HEK293T (cell line): Measurements from ENCODE around the gene MRNIP.
"Not testable (repeated sequence)": the region's sequence is repeated elsewhere in the genome, so short reads cannot be mapped to it uniquely, and the experiment has no call there.

Source experiments
- CTCF ChIA-PET: fragments of 350-600 bp; formaldehyde crosslinking; extraction: SDS; loops from one replicate; lab custom pipeline; 2021; ENCODE audit warnings: antibody characterized with exemption, inconsistent platforms; lab: Yijun Ruan, JAX
- POLR2A ChIA-PET: fragments of 350-600 bp; formaldehyde crosslinking; extraction: SDS; loops from one replicate; lab custom pipeline; 2020; ENCODE audit warnings: antibody characterized with exemption, inconsistent platforms; lab: Yijun Ruan, JAX
- DNase-seq: peaks from one replicate; pipeline ENCODE4 v3.0.0; 2012; ENCODE audit warnings: mixed read lengths; ENCODE audit errors: extremely low spot score
- ARNT ChIP-seq: fragments of 450-650 bp; IDR thresholded peaks from 2 replicates; pipeline ENCODE4 v1.6.1; 2017; ENCODE audit warnings: mild to moderate bottlenecking
- BHLHE40 ChIP-seq: fragments of 450-650 bp; IDR thresholded peaks from 2 replicates; pipeline ENCODE4 v1.6.1; 2016; ENCODE audit warnings: mild to moderate bottlenecking, moderate library complexity, borderline replicate concordance
- CTBP1 ChIP-seq: fragments of 450-650 bp; IDR thresholded peaks from 2 replicates; pipeline ENCODE4 v1.6.1; 2016; ENCODE audit warnings: borderline replicate concordance
- ELF4 ChIP-seq: fragments of 450-650 bp; IDR thresholded peaks from 2 replicates; pipeline ENCODE4 v1.6.1; 2017; ENCODE audit warnings: antibody characterized with exemption
- FOXA1 ChIP-seq: fragments of 450-650 bp; IDR thresholded peaks from 2 replicates; pipeline ENCODE4 v1.6.1; 2016; ENCODE audit warnings: mild to moderate bottlenecking
- FOXK2 ChIP-seq: fragments of 450-650 bp; IDR thresholded peaks from 2 replicates; pipeline ENCODE4 v1.6.1; 2016; ENCODE audit warnings: mild to moderate bottlenecking
- FOXM1 ChIP-seq: fragments of 450-650 bp; IDR thresholded peaks from 2 replicates; pipeline ENCODE4 v1.6.1; 2017; ENCODE audit warnings: mild to moderate bottlenecking, borderline replicate concordance
- HDGF ChIP-seq: fragments of 450-650 bp; IDR thresholded peaks from 2 replicates; pipeline ENCODE4 v1.6.1; 2017; ENCODE audit warnings: antibody characterized with exemption, borderline replicate concordance
- L3MBTL2 ChIP-seq: fragments of 450-650 bp; conservative IDR thresholded peaks from 2 replicates; pipeline ENCODE4 v1.6.1; 2016; ENCODE audit warnings: mild to moderate bottlenecking
- LEF1 ChIP-seq: fragments of 450-650 bp; IDR thresholded peaks from 2 replicates; pipeline ENCODE4 v1.6.1; 2017; ENCODE audit warnings: mild to moderate bottlenecking, borderline replicate concordance
- NFRKB ChIP-seq: fragments of 450-650 bp; IDR thresholded peaks from 2 replicates; pipeline ENCODE4 v1.6.1; 2016; ENCODE audit warnings: mild to moderate bottlenecking, moderate library complexity
- PKNOX1 ChIP-seq: fragments of 450-650 bp; IDR thresholded peaks from 2 replicates; pipeline ENCODE4 v1.6.1; 2016
- SP1 ChIP-seq: fragments of 450-650 bp; IDR thresholded peaks from 2 replicates; pipeline ENCODE4 v1.6.1; 2017
- SUZ12 ChIP-seq: fragments of 450-650 bp; IDR thresholded peaks from 2 replicates; pipeline ENCODE4 v1.6.1; 2016; ENCODE audit warnings: mild to moderate bottlenecking
- TARDBP ChIP-seq: fragments of 450-650 bp; IDR thresholded peaks from 2 replicates; pipeline ENCODE4 v1.6.1; 2016
- ZNF384 ChIP-seq: fragments of 450-650 bp; IDR thresholded peaks from 2 replicates; pipeline ENCODE4 v1.6.1; 2016

Gene MRNIP

DNA sequence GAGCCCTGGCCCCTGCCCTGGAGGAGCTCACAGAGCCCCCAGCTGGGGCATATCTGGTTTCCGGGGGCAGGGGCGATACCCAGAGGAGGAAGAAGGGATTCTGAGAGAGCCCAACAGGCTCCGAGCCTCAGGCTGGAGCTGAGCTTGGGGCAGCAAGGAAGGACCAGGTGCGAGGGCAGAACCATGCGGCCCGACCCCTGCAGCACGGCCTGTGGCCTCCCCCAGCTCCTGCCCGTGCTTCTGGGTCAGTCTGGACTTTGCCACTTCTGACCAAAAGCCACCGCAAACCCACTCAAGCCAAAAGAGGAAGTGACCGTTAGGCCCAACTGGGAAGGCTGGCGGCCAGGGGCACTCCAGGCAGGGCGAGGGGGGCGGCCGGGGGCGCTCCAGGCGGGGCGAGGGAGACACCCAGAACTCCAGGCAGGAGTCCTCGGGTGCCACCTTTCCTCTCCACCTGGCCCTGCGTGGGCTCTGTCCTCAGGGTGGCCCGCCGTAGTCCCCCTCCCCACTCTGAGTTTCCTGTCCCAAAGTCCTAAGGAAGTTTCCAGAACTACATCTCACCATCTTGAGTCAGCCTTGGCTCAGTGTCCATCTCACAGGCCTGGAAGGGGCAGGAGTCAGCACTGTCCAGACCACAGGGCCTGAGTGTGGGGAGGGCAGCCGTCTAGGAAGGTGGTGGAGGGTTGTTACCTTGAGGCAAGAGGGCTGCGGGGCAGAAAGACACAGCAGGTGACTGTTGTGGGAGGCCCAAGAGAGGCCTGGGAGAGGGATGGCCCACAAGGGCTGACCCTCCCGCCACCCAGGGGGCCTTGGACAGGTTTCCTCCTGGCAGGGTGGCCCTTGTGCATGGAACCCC lies 65.8 kb downstream of the MRNIP start:
- no peak for TF ChIP-seq ZNF384
- TF ChIP-seq BHLHE40, result no peak
- TF ChIP-seq ARNT, result no peak
- no peak for TF ChIP-seq PKNOX1
- TF ChIP-seq FOXK2, result no peak
- TF ChIP-seq LEF1, result no peak
- TF ChIP-seq L3MBTL2, result no peak
- TF ChIP-seq SUZ12, result no peak
- no peak for TF ChIP-seq NFRKB
- TF ChIP-seq ELF4, result no peak
- no peak for TF ChIP-seq HDGF
- no peak for TF ChIP-seq TARDBP
- TF ChIP-seq SP1, result no peak
- no peak for TF ChIP-seq CTBP1
- TF ChIP-seq FOXM1, result no peak
- TF ChIP-seq FOXA1, result no peak
- POLR2A ChIA-PET, result no interaction called here
- no peak for DNase-seq
- CTCF ChIA-PET, result interaction anchor here (0.6 to 1.0 kb wide), 2 partner anchors 30 to 140 kb away, joined by 3 to 4 read pairs; no protein-coding TSS in a partner anchor

DNA sequence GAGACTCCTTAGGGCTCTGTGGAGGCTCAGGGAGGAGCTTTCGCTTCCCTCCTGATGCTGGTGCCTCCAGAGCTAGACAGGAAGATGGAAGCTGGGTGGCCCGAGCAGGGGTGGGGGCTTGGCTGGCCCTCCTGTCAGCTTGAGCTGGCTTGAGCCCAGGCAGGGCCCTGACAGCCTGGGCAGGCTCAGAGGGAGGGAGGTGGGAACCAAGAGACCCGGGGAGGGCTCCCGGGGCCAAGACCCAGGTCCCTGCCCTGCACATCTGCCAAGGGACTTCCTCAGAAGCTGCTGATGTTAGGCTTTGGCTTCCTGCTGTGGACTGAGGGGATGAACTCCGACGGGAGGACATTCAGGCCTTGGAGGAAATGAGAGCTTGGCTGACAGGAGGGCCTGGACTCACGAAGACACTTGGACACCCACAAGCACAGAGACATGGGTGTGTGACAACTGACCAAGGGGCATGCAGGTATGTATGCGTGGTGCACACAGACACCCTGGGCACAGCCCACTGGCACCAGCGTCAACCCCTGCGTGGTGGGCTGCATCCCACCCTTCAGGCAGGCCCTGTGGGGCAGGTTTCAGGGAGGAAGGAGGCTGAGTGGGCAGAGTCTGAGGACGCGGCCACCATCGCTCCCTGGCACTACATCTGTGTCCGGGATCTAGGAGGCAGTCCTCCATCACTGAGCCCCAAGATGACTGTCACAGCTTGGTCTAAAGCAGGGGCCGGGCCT lies 66.6 kb downstream of the MRNIP start:
- ChIA-PET POLR2A (interaction anchor here (0.8 kb wide), 1 partner anchor 168 kb away, joined by 3 read pairs; the partner anchor contains the start of gene HNRNPH1), CTCF (no interaction called here)
- TF ChIP-seq L3MBTL2, result no peak
- TF ChIP-seq FOXM1, result no peak
- no peak for TF ChIP-seq TARDBP
- no peak for TF ChIP-seq ZNF384
- no peak for TF ChIP-seq LEF1
- TF ChIP-seq BHLHE40, result no peak
- TF ChIP-seq SUZ12, result no peak
- TF ChIP-seq ARNT, result no peak
- DNase-seq, result no peak

DNA sequence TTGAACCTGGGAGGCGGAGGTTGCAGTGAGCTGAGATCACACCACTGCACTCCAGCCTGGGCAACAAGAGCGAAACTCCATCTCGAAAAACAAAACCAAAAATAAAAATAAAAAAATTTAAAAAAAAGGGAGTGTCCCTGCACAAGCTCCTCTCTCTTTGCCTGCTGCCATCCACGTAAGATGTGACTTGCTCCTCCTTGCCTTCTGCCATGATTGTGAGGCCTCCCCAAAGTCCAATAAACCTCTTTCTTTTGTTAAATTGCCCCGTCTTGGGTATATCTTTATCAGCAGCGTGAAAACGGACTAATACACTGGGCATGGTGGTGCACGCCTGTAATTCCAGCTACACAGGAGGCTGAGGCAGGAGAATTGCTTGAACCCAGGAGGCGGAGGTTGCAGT lies 69.3 kb downstream of the MRNIP start:
- POLR2A ChIA-PET, DNase-seq: not testable (repeated sequence)
- CTCF ChIA-PET, result interaction anchor here (1.4 kb wide), 1 partner anchor 27 kb away, joined by 5 read pairs; no protein-coding TSS in a partner anchor

DNA sequence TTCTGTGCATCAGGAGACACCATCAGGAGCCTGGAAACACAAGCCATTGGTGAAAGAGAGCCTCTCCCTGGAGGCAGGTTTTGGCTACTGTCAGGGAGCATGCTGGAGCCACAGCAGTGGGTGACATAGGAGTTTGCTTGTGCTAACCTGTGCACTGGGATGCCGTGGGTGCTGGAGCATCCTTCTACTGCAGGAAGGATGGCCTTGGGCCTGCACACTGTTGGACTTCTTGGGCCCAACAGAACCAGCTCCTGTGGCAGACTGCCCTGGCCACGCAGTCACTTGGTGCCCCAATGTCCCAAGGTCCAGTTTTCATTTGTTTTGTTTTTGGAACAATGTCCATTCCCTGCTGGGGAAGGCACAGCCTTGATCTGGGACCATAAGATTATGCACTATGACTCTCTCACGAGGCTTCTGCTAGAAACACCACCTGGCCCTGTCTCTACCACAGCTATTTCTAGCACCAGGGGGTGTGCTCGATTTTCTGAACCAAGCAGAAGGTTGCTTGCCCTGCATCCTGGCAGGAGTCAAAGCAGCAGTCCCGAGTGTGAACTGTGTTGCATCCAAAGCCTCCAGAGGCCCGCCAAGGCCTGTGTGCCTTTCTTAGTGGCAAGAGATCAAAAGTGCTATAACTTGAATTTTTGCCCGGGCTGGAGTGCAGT lies 70.3 kb downstream of the MRNIP start:
- no peak for DNase-seq
- ChIA-PET POLR2A (no interaction called here), CTCF (interaction anchor here (1.4 kb wide), 1 partner anchor 26 kb away, joined by 5 read pairs; no protein-coding TSS in a partner anchor)
- no peak for TF ChIP-seq SP1
- TF ChIP-seq ELF4, result no peak
- no peak for TF ChIP-seq LEF1
- no peak for TF ChIP-seq FOXK2
